ENCODE measurements around the gene JADE2. TPM values are rescaled to one million over a fixed set of nuclear protein-coding genes. Genes with fewer than 3 reads are reported as not detected.

JADE2 gene
- total RNA-seq, 1 donor from 2014 or later: 16.8 TPM

- Mint-ChIP-seq H3K4me1 (ENCODE audit: low read depth) (peaks cover 4% of the 10 kb centered on the region), H3K36me3 (ENCODE audit: low read depth) (no peaks in the 10 kb centered on the region), H3K9me3 (ENCODE audit: low read depth) (no peaks in the 10 kb centered on the region), H3K27ac (ENCODE audit: unreplicated experiment) (no peak overlapping the region), H3K27me3 (ENCODE audit: low read depth) (no peaks in the 10 kb centered on the region), H3K4me3 (ENCODE audit: unreplicated experiment) (no peak overlapping the region)
- no peak for TF ChIP-seq CTCF (IDR thresholded peaks at IDR 0.05)
- peak; percentile 49 for DNase-seq (ENCODE audit: low spot score)
Observed at GRCh38 chr5:134585966-134586365, 60.5 kb downstream of the JADE2 start.

GRCh38 chr5:134586866-134587524 is 61.5 kb downstream of the JADE2 start:
- Mint-ChIP-seq H3K27me3 (ENCODE audit: low read depth) (no peaks in the 10 kb centered on the region), H3K9me3 (ENCODE audit: low read depth) (no peaks in the 10 kb centered on the region), H3K27ac (ENCODE audit: unreplicated experiment) (peak overlapping the region; percentile 59), H3K4me3 (ENCODE audit: unreplicated experiment) (no peak overlapping the region), H3K36me3 (ENCODE audit: low read depth) (no peaks in the 10 kb centered on the region), H3K4me1 (ENCODE audit: low read depth) (peaks cover 8% of the 10 kb centered on the region)
- peak; percentile 86 for TF ChIP-seq CTCF (IDR thresholded peaks at IDR 0.05)
- peak; percentile 71 for DNase-seq (ENCODE audit: low spot score)

- H3K4me1 Mint-ChIP-seq (ENCODE audit: low read depth): peaks cover 16% of the 10 kb centered on the region
- peak; percentile 39 for DNase-seq (ENCODE audit: low spot score)
- H3K36me3 Mint-ChIP-seq (ENCODE audit: low read depth): no peaks in the 10 kb centered on the region
- TF ChIP-seq CTCF (IDR thresholded peaks at IDR 0.05): no peak
- no peaks in the 10 kb centered on the region for H3K9me3 Mint-ChIP-seq (ENCODE audit: low read depth)
- no peak overlapping the region for H3K27ac Mint-ChIP-seq (ENCODE audit: unreplicated experiment)
- H3K4me3 Mint-ChIP-seq (ENCODE audit: unreplicated experiment): no peak overlapping the region
- H3K27me3 Mint-ChIP-seq (ENCODE audit: low read depth): no peaks in the 10 kb centered on the region
Observed at GRCh38 chr5:134590992-134591659, 65.7 kb downstream of the JADE2 start.

GRCh38 chr5:134592141-134592746 is 66.8 kb downstream of the JADE2 start:
- no peak overlapping the region for H3K4me3 Mint-ChIP-seq (ENCODE audit: unreplicated experiment)
- peak overlapping the region; percentile 11 for H3K27ac Mint-ChIP-seq (ENCODE audit: unreplicated experiment)
- H3K9me3 Mint-ChIP-seq (ENCODE audit: low read depth): no peaks in the 10 kb centered on the region
- peaks cover 13% of the 10 kb centered on the region for H3K4me1 Mint-ChIP-seq (ENCODE audit: low read depth)
- DNase-seq (ENCODE audit: low spot score): peak; percentile 54
- no peaks in the 10 kb centered on the region for H3K36me3 Mint-ChIP-seq (ENCODE audit: low read depth)
- no peaks in the 10 kb centered on the region for H3K27me3 Mint-ChIP-seq (ENCODE audit: low read depth)
- no peak for TF ChIP-seq CTCF (IDR thresholded peaks at IDR 0.05)

GRCh38 chr5:134594336-134594735 is 68.9 kb downstream of the JADE2 start:
- no peak overlapping the region for H3K27ac Mint-ChIP-seq (ENCODE audit: unreplicated experiment)

More at GRCh38 chr5:134594336-134594735, 68.9 kb downstream of the JADE2 start:
- Mint-ChIP-seq H3K4me3 (ENCODE audit: unreplicated experiment) (no peak overlapping the region), H3K36me3 (ENCODE audit: low read depth) (no peaks in the 10 kb centered on the region), H3K9me3 (ENCODE audit: low read depth) (no peaks in the 10 kb centered on the region), H3K27me3 (ENCODE audit: low read depth) (no peaks in the 10 kb centered on the region), H3K4me1 (ENCODE audit: low read depth) (peaks cover 13% of the 10 kb centered on the region)
- peak; percentile 57 for DNase-seq (ENCODE audit: low spot score)
- no peak for TF ChIP-seq CTCF (IDR thresholded peaks at IDR 0.05)

Measured in chondrocyte (in vitro differentiated cells).